ELF-1 (cell line): ENCODE results near the gene EAF2.
"Not testable (repeated sequence)": the region's sequence is repeated elsewhere in the genome, so short reads cannot be mapped to it uniquely, and the experiment has no call there.

Source experiments
- DNase-seq: peaks from one replicate; pipeline ENCODE4 v3.0.0-alpha.2; 2016; ENCODE audit warnings: low read depth, low spot score

EAF2 gene

DNA sequence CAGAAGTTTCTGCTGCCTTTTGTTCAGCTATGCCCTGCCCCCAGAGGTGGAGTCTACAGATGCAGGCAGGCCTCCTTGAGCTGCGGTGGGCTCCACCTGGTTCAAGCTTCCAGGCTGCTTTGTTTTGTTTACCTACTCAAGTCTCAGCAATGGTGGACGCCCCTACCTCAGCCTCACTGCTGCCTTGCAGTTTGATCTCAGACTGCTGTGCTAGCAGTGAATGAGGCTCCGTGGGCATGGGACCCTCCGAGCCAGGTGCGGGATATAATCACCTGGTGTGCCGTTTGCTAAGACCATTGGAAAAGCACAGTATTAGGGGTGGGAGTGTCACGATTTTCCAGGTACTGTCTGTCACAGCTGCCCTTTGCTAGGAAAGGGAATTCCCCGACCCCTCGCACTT lies 28.2 kb downstream of the EAF2 start:
- DNase-seq: not testable (repeated sequence)

DNA sequence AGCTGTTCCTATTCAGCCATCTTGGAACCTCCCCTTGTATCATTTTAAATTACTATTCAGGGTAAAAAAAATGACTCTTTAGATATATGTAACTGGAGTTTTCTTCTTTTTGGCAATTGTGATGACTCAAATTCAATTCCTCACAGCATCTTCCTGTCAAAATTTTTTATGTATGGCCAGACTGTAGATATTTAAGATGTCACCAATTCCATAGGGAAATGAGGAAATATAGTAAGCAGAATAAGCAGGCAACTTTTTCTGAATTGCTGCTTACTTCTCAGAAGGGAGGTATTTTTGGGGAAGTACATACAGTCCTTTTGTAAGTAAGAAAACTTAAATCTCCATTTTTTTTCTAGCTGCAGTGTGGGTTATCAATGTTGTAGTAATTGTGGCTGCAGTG lies 28.8 kb downstream of the EAF2 start:
- no peak for DNase-seq

DNA sequence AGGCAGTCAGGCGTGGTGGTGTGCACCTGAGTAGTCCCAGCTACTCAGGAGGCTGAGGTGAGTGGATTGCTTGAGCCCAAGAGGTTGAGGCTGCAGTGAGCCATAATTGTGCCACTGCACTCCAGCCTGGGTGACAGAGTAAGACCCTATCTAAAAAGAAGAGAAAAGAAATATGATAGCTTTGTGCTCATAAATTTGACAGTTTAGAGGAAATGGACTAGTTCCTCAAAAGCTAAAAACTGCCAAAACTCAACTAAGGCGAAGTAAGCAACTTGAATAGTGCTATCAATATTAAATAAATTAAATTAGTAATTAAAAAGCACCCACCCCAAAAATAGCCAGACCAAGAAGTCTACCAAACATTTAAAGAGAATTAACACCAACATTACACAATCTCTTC lies 34.7 kb downstream of the EAF2 start:
- DNase-seq: no peak

DNA sequence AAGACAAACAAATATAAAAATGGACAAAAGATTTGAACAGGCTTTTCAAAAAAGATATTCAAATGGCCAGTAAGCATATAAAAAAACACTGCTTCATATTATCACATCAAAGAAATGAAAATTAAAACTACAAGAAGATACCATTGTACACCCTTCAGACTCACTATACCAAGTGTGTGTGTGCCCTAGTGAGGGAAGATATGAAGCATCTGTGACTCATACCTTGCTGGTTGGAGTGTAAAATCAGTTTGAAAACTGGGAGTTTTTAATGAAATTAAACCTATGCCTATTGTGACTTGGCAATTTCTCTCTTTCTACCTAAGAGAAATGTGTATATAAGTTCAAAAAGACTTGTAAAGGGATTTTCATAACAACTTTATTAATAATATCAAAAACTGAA lies 35.7 kb downstream of the EAF2 start:
- no peak for DNase-seq

DNA sequence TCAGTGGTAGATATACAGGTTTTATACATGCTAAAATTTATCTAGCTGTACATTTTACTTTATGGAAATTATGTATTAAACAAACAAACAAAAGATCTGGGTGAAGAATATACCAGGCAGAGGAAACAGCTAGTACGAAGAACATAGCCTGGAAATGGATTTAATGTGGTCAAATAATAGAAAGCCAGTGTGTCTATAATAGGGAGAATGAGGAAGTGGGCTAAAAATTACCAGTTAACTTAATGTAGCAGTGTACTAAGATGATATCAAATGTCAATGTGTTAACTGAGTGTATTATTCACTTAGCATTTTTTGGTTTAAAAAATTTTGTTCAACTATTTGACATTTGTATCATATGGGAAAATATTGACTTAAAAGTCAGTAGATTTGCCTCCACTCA lies 36.4 kb downstream of the EAF2 start:
- no peak for DNase-seq

DNA sequence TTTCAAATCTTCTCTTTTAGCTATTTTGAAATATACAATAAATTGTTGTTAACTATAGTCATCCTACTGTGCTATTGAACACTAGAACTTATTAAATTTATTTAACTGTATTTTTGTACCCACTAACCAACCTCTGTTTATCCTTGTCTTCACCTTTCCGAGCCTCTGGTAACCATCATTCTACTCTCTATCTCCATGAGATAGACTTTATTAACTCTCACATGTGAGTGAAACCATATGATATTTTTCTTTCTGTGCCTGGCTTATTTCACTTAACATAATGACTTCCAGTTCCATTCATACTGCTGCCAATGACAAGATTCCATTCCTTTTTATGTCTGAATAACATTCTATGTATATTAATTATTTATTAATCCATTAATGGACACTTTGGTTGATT lies 43.4 kb downstream of the EAF2 start:
- no peak for DNase-seq

DNA sequence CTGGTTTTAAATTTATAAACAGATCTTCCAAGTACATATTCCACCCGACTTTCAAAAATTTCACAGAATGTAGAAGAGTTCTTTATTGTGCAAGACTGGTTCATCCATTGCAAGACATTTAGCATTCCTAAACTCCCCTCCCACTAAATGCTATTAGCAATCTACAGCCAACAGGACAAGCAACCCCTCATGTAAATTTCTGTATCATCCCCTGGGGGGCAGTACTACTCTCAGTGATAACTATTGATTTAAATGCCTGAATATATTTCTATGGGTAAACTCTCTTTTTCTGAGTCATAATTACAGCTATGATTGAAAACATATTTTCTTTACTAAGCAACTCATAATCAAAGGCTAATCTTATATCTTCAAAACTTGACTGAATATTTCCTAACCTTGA lies 48.5 kb downstream of the EAF2 start:
- no peak for DNase-seq

DNA sequence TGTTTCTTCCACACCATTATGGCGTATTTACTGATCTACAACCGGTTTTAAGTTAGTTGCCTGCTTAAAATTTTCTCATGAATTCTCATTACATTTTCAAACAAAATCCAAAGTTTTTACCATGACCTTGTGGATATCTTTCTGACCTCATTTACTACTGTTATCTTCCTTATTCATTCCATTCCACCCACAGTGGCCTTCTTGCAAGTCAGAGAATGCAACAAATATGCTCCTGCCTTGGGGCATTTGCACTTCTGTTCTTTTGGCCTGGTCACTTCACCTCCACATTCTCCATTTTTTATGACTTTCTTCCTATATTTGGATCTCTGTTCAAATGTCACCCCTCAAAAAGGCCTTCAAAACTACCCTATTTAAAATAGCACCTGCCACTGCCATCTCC lies 50.4 kb downstream of the EAF2 start:
- DNase-seq: peak; percentile 14

DNA sequence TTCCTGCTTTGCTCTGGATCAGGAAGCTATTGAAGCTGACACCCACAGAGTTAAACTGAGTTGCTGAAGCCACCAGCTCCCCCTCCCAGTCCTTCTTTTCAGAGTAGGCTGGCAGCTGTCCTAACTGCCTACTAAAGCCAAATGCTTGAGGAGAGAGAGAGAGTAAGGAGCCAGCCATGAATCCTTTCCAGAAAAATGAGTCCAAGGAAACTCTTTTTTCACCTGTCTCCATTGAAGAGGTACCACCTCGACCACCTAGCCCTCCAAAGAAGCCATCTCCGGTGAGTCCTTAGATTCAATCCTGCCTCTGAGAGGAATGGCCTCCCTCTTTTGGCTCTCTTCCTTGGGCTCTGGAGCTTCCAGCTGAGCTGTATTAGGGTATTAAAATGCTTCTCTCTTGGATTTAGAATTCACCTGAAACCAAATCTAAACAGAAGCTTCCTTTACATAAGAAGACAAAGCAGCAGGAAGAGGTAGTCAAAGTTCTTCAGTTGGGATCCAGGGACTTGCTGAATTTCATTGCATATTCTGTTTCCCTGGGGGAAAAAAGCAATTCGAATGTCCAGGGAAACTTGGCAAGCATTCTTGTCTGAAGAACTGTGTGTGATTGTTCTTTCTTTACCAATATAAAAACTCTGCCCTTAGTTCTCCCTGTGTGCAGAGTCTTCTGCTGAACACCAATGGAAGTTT lies 59.4 kb downstream of the EAF2 start, which contains the start of gene SLC15A2:
TSS of gene SLC15A2 (plus strand) at position 101 of the 690 bp plus-strand sequence. CDS start at position 177, 76 bp downstream.
- DNase-seq: peak; percentile 30

DNA sequence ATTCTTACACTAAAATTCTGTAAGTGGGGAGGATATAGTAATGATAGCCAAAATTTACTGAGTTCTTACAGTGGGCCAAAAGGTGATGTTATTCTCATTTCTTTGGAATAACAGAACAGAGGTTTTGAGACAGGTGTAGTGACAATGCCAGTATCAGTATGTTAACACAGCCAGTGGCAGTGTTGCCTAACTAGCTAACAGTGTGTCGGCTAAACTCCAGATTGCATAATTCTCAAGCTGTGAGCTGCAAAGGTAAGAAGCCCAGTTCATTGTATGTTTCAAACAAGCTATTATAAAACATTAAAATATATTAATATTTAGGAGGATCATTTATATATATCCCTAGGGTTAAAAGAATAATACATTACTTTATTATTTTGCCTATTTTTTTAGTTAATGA lies 60.1 kb downstream of the EAF2 start:
- DNase-seq: no peak

DNA sequence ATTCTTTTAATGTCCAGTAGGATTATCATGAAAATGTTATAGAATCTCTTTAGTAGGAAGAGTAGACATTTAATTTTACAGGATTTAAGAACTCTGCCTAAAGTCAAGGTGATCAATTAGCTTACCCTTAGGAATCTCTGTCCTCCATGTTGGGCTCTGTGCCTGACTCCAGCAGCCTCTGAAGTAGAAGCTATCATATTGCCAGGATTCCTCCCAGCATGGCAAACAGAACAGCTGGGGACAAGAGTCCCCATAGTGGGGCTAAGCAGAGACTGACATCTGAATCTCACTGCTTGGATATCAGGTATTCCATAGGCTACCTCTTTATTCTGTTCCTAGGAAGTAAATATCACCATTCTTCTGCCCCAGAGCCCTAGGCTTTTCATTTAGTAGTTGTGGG lies 60.7 kb downstream of the EAF2 start:
- no peak for DNase-seq

DNA sequence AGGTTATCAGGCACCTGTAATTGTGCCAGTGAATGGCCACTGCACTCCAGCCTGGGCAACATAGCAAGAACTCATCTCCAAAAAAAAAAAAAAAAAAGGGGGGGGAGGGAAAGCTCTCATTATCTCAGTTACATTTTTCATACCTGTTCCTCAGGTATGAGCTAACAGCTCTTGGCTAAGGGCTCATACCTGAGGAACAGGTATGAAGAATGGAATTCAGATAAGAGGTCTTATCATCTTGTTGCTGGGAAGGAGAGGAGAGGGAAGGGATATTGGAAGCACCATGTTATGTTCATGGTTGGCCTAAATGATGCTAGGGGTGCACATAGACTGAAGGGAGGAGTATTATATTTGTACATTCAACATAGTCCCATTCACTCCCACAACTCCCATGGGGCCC lies 61.8 kb downstream of the EAF2 start:
- DNase-seq: no peak

DNA sequence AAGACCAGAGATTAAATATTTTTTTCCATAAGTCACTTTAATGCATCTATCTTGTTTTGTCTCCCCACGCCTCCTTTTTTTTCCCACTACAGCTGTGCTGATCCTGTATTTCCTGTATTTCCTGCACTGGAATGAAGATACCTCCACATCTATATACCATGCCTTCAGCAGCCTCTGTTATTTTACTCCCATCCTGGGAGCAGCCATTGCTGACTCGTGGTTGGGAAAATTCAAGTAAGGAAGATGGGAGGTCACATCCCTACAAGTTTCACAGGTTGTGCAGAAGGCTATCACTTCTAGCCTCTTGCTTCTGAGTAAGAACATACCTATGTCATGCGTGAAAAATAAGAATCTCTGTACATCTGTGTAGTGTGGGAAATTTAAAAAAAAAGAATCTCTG lies 62.3 kb downstream of the EAF2 start:
- DNase-seq: no peak

DNA sequence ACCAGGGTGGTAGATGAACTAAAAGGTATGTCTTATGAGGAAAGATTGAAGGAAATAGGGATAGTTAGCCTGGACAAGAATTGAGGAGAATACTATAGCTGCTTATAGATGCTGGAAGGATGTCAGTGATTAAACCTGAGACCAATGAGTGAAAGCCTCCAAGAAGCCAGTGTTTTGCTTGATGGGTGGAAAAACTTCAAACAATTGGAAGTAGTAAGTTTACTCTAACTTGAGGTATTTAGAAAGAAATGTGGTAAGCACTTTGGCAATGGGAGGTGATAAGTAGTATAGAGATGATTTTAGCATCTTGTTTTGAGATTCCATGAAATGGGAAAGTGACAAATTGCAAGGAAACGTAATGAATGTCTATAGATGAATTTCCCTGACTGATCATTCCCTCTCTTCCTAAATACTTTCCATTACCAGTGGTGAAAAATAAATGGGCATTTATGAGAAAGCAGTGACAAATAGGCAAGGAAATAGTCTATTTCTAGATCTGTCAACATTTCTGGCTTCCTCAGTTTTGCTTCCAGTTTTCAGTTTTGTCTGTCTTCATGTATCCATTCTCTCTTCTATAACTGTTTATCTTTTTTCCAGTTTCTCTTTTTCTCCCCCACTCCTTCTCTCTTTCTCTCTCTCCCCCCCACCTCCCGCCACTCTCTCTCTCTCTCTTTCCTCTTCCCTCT lies 78.4 kb downstream of the EAF2 start:
- no peak for DNase-seq

DNA sequence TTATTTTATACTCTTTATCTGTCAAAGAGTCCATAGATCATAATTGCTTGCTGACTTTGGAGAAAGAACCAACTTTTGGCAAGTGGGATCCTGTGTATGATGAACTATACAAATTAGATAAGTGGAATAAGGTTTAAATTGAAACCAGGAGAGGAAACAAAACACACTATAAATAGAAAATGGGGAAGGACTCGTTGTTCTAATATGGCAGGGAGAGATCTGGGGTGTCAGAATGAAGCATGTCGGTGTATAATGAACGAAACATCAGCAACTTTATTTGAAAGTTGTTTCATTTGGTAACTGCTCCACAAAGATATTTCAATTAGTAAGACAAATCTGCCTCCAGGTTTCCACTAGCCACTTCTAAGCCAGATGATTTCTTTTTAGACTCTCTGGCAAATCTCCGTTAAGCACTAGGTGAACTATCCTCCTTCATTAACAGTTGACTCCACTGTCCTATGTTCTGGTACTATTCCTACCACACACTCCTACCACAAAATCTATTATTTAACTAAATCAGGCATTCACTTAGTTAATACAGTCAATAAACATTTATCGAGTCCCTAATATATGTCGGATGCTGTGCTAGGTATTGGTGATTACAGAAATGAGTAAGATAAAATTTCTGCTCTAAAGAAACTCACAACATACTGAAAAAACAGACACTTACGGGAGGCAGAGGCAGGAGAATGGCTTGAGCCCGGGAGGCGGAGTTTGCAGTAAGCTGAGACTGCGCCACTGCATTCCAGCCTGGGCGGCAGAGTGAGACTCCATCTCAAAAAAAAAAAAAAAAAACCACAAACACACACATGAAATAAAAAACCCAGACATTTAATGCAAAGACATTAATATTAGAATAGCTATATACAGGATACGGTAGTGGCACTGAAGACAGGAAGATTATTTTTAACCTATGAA lies 79.3 kb downstream of the EAF2 start:
- DNase-seq: peak; percentile 25

DNA sequence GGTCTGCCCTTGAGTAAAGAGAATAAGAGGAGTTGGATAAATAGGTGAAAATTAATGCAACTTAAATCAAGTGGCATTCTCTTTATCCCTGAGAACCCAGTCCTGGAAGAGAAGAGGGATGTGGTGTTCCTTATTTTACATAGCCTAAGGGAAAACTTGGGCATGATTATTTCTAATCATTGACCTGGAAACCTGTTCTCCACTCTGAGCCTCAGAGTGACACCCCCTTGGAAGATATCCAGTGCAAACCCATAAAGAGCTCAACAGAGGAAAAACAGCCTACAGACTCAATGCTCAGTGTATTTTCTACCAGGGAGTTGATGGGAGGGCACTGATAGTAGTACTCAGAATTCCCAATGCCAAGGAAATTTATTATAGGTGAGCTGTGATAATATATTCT lies 81.2 kb downstream of the EAF2 start:
- DNase-seq: no peak

DNA sequence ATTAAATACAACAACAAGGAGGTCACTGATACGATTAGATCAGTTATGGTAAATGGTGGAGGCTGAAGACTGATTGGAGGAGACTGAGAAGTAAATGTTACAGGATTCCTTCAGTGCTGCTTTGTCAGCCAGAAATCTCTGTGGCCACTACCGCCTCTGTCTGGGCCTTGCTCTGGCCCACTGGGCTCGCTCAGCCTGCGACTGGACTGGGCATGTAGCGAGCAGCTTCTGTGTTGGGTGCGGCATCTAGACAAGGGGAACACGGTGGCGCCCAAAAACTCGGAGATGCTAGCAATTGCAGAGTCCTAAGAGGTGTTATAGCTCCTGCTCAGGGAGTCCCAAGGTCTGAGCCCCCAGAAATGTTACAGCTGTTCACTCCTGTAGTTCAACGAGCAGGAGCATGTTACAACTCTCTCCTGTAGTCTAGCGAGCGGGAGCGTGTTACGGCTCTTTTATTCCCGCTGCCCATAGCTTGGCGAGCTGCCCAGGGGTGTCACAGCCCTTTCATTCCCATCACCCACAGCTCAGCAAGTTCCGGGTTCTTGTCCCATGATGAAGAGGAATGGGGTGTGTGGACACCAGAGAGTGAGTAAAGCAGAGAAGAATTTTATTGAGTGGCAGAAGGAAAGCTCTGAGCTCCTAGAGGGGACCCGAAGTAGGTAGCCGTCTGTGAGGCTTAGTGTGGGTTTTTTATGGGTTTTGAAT lies 83.9 kb downstream of the EAF2 start:
- DNase-seq: no peak

DNA sequence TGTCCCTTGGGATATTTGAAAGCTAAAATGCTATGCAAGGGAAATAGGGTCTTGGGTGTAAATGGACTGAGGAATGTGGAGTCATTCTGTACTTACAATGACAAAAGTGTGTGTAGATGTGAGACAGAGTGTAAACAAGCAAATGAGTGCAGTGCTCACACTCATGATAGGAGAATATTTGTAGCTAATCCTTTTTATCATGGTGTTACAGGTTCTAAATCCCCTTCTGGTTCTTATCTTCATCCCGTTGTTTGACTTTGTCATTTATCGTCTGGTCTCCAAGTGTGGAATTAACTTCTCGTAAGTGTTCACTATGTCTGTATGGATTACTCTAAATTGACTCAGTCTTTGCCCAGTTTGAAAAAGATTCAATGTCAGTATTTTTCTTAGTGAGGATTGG lies 89.7 kb downstream of the EAF2 start:
- no peak for DNase-seq

DNA sequence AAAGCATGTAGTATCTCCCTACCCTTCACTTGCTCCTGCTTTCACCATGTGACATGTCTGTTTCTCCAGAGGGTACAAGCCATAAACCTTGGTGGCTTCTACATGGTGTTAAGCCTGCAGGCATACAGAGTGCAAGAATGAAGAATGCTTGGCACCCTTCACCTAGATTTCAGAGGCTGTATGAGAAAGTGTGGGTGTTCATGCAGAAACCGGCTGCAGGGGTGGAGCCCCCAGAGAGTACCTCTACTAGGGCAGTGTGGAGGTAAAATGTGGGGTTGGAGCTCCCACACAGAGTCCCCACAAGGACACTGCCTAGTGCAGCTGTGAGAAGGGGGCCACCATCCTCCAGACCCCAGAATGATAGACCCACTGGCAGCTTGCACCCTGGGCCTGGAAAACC lies 91.4 kb downstream of the EAF2 start:
- DNase-seq: no peak
